ENCODE results near the gene UGT3A1. TPM values are rescaled to one million over a fixed set of nuclear protein-coding genes. Genes with fewer than 3 reads are reported as not detected.

The UGT3A1 gene
- total RNA-seq, 2 experiments from 2014 or later: not detected

DNA sequence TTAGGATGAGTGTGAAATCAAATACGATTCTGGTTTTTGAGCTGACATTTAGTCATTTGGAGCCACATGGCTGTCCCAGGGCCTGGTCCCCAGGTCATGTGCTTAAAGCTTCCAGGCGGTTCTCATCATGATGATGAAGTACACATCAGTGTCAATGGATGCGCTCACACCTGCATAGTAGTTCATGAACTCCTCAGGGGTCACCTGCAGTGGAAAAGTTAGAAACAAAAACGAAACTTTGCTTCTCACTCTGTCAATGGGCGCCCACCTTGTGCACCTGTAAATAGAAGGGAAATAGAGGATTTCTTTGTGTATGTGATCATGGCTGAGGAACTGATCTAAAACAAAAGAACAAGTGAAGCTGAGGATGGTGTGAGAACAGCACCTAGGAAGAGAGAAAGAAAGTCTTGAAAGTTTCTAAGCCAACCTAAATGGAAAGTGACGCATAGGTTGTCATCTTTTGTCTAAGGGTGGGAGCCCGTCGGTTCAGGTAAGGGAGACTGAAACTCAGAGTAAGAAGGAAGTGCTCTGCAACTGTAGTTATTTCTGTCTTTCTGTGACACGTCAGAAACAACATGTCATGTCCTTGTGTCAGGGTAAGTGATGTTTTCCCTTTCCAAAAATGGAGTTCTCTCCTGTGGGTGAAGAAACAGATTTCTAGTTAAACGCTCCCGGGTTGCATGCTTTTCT, 86.6 kb downstream of the UGT3A1 start:
- CTCF ChIA-PET: interaction anchor here (0.6 to 2.7 kb wide), 13 partner anchors 11 to 253 kb away, joined by 3 to 15 read pairs (median 4); no protein-coding TSS in a partner anchor
- H3K9me3 Mint-ChIP-seq (ENCODE audit: low read depth): peaks cover 1% of the 10 kb centered on the region
- peak; percentile 76 for ATAC-seq
- peak; percentile 69 for DNase-seq
- H3K4me1 Mint-ChIP-seq: peaks cover 84% of the 10 kb centered on the region
- peak overlapping the region; percentile 23 for H3K4me3 Mint-ChIP-seq
- intact Hi-C loops (cut with DNase I, micrococcal nuclease): loop anchor here (1.0 to 2.0 kb wide), 11 partner anchors 15 to 168 kb away; no protein-coding TSS in a partner anchor
- no peaks in the 10 kb centered on the region for H3K27me3 Mint-ChIP-seq
- POLR2A ChIA-PET: interaction anchor here (0.9 to 1.8 kb wide), 8 partner anchors 20 to 83 kb away, joined by 3 to 5 read pairs (median 4); partner anchors contain the start of gene IL7R
- peaks cover 8% of the 10 kb centered on the region for H3K36me3 Mint-ChIP-seq (ENCODE audit: low read depth)
- H3K27ac Mint-ChIP-seq: peak overlapping the region; percentile 91

DNA sequence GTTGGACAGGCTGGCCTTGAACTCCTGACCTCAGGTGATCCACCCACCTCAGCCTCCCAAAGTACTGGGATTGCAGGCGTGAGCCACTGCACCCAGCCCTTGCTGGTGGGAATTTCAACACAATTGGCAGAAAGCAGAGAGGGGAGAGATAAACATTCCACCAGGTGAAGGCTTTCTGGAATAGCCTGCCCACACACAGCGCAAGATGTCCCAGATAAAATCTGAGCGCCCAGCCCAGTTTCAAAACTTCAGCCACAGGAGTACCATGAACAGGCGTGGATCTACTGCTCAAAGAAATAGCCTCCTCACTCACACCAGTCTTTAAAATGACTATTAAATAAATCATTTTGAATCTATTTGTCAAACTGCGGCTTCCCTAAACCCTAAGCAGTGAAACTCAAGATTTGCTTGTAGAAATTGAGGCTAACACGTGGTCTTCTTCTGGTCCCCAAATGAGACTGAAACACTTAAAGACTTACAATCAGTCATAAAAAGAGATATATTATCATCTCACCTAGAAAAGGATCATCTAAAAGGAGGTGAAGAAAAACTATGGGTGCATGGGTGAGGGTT, 87.5 kb downstream of the UGT3A1 start:
- DNase-seq: no peak
- intact Hi-C loops (cut with DNase I, micrococcal nuclease): loop anchor here (1.0 to 2.0 kb wide), 10 partner anchors 16 to 167 kb away; no protein-coding TSS in a partner anchor
- POLR2A ChIA-PET: interaction anchor here (0.6 to 1.8 kb wide), 6 partner anchors 22 to 48 kb away, joined by 3 to 5 read pairs (median 5); partner anchors contain the start of gene IL7R
- Mint-ChIP-seq H3K4me3 (peak overlapping the region; percentile 23), H3K27ac (peak overlapping the region; percentile 91), H3K9me3 (ENCODE audit: low read depth) (peaks cover 1% of the 10 kb centered on the region), H3K36me3 (ENCODE audit: low read depth) (peaks cover 8% of the 10 kb centered on the region), H3K27me3 (no peaks in the 10 kb centered on the region), H3K4me1 (peaks cover 87% of the 10 kb centered on the region)
- ATAC-seq: peak; percentile 13
- CTCF ChIA-PET: interaction anchor here (0.7 to 2.7 kb wide), 12 partner anchors 10 to 252 kb away, joined by 3 to 15 read pairs (median 3); no protein-coding TSS in a partner anchor

DNA sequence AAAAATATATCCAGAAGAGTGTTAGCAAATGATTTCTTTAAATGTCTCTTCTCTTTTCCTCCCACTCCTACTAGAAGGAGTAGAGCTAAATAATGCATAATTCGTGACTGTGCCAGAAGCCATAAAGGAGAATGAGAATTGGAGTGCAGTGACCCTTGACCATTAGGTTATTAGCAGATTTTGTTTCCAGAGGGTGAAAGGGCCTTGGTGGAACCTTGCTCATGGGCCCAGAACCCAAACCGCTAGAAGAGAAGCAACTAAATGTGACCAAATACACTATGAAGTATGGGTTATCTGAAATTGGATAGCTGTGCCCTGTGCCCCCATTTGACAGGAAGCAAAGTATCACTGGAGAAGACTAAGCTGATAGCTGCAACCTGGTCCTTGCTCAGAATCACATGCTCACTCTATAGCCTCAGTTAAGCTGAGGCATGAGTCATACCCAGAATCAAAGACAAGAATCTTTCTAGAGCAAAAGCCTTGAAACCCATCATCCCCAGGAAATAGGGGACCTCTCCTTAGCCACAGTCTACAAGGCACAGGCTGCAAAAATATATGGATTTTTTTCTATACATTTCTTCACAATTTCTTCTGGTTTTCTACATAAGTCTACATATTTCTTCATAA, 89.0 kb downstream of the UGT3A1 start:
- H3K9me3 Mint-ChIP-seq (ENCODE audit: low read depth): peaks cover 1% of the 10 kb centered on the region
- CTCF ChIA-PET: interaction anchor here (0.9 to 4.4 kb wide), 10 partner anchors 21 to 251 kb away, joined by 3 to 16 read pairs (median 4); no protein-coding TSS in a partner anchor
- H3K27ac Mint-ChIP-seq: peak overlapping the region; percentile 81
- H3K27me3 Mint-ChIP-seq: no peaks in the 10 kb centered on the region
- DNase-seq: peak; percentile 42
- peak; percentile 60 for ATAC-seq
- H3K4me3 Mint-ChIP-seq: peak overlapping the region; percentile 5
- POLR2A ChIA-PET: interaction anchor here (1.1 kb wide), 1 partner anchor 48 kb away, joined by 3 read pairs; no protein-coding TSS in a partner anchor
- H3K4me1 Mint-ChIP-seq: peaks cover 85% of the 10 kb centered on the region
- peaks cover 8% of the 10 kb centered on the region for H3K36me3 Mint-ChIP-seq (ENCODE audit: low read depth)
- intact Hi-C loops (cut with DNase I, micrococcal nuclease): no loop called here

Other genes with a start within 250 kb of the UGT3A1 start
- gene IL7R, start 134.5 kb downstream of the UGT3A1 start, total RNA-seq: 100 to 1,000 TPM; 236 to 246 TPM
- 1 to 10 TPM; 1.0 to 1.7 TPM for gene CAPSL, start 52.8 kb downstream of the UGT3A1 start, total RNA-seq
- not detected for gene UGT3A2, start 75.5 kb upstream of the UGT3A1 start, total RNA-seq
- 10 to 100 TPM in 1 of 2 experiments, 1 to 10 TPM in 1; 9.3 to 10.2 TPM for gene LMBRD2, start 160.5 kb upstream of the UGT3A1 start, total RNA-seq
- 10 to 100 TPM; 48.0 to 56.8 TPM for gene SKP2, start 160.7 kb upstream of the UGT3A1 start, total RNA-seq

All from activated CD4-positive, alpha-beta T cell treated with anti-CD3 and anti-CD28 coated beads for 36 hours (primary cell).